ENCODE results near the gene NDUFA7.
A peak's percentile ranks its signal among the peaks of the same experiment; 100 is the strongest.
"Not testable (repeated sequence)": the region's sequence is repeated elsewhere in the genome, so short reads cannot be mapped to it uniquely, and the experiment has no call there.

The NDUFA7 gene

DNA sequence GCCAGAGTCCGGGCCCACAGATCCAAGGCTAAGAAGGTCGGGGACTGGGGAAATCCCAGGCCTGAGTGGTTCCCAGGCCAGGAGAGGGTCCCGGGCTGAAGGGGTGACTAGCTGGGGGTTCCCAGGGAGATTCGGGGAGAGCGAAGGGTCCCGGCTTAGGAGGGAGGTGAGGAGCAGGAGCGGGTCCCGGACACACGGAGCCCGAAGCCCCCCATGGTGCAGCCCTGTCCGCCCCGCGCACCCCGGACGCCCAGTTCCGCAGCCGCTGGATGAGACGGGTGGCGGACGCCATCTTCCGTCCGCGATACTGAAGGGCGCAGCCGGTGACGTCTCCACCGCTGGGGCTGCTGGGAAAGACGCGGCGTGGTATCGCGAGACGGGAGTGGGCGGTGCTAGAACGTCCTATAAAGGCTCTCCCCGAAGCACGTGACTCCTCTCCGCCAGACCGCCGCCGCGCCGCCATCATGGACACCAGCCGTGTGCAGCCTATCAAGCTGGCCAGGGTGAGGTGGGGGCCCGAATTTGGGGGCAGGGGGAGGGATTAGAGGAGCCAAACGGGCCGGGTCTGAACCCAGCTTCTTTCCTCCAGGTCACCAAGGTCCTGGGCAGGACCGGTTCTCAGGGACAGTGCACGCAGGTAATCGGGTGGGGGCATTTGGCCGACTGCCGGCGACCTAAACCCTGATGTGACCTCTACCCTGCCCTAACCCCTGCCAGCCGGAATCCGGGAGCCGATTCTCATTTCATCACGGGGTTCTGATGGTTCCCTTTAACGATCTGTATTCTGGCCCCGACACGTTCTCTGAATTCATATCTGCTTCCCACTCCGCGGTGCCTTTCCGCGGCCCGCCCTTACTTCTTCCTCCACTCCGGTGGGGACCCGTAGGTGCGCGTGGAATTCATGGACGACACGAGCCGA is at the start of gene NDUFA7, which contains the start of gene RPS28:
Gene NDUFA7 (minus strand): TSS at position 309 of the 919 bp plus-strand sequence. CDS start 17 bp downstream, at position 292.
Gene RPS28 (plus strand): TSS at position 430 of the 919 bp plus-strand sequence. CDS start 35 bp downstream, at position 465.
- peak; percentile 70 to 98 (median 92) for DNase-seq

DNA sequence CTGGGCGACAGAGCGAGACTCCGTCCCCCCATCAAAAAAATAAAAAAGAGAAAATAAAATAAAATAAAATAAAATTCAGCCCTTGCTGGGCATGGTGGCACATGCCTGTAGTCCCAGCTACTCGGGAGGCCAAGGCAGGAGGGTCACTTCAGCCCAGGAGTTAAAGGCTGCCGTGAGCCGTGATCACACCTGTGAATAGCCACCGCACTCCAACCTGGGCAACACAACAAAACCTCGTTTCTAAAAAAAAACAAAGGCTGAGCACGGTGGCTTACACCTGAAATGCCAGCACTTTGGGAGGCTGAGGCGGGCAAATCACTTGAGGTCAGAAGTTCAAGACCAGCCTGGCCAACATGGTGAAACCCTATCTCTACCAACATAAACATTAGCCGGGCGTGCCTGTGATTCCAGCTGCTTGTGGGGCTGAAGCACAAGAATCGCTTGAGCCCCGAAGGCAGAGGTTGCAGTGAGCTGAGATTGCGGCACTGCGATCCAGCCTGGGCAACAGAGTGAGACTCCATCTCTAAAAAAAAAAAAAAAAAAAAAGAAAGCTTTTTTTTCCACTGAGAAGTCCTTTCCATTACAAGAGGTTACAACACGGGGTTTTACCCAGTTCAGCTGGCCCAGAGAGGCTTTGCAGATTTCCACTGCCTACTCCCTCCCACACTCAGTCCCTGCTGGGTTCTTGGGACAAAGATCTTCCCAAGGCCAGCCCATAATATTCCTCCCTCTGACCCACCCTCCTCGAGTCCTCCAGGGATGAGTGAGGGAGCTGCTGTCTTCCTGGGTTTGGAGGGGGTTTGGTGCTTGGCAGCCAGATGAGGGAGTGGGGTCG is 49.2 kb upstream of the NDUFA7 start:
- DNase-seq, result no peak

DNA sequence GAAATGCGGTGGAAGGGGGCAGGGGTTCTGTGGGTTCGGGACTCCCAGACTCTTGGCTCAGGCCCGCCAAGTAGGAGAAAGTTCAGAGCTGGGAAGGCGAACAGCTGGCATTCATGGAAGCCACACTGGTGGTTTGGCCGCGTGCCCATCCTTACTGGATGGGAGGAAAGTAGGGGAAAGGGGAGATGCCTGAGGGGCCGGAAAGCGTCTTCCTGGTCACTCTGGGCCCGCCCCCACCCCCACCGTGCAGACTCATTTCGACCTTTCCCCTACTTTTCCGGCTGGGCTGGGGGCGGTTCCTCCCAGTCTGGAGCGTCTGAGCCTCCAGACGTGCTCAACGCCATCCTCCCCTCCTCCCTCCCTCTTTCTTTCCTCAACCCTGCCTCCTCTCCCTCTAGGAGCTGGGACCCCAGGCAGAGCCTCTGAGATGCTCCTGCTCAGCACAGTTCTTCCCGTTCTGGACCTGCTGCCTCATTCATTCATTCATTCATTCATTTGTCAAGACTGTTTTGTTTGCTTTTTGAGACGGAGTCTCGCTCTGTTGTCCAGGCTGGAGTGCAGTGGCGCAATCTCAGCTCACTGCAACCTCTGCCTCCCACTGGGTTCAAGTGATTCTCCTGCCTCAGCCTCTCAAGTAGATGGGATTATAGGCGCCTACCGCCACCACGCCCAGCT is 46.3 kb upstream of the NDUFA7 start:
- DNase-seq, result peak in 51 of 56 donors; percentile 14 to 90 (median 60)

DNA sequence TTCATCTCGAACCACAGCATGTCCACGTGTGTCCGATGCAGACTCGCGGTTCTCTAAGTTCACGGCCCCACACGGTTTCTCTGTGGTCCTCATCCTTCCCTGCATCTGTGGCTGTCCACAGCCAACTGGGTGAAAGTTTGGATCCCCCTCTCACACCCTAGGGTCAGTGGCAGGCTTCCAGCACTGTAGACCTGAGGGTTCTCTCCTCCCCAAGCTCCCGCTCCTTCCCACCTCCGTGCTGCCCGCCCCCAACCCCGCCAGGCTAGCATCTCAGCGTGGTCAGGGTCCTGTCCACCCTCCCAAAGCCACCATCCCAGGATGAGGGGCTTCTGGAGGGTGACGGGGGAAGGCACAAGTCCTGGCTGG is 45.8 kb upstream of the NDUFA7 start:
- DNase-seq, result peak in 13 of 56 donors; percentile 16 to 68 (median 48)

DNA sequence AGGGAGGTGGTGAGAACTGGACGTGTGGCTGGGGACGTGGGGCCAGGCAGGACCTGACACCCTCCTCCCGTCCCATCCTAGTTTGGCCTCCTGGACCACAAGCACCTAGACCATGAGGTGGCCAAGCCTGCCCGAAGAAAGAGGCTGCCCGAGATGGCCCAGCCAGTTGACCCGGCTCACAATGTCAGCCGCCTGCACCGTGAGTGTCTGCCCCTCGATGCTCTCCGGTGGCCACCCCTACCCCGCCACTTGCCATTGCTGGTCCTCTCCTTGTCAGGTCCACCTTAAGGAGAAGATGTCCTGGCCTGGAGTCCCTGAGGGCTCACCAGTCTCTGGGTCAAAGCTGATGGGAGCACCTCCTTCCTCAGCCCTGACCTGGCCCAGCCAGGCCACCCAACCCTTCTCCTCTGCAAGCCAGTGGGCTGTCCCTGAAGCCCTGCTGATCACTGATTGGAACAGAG is 45.0 kb upstream of the NDUFA7 start:
- DNase-seq, result no peak

DNA sequence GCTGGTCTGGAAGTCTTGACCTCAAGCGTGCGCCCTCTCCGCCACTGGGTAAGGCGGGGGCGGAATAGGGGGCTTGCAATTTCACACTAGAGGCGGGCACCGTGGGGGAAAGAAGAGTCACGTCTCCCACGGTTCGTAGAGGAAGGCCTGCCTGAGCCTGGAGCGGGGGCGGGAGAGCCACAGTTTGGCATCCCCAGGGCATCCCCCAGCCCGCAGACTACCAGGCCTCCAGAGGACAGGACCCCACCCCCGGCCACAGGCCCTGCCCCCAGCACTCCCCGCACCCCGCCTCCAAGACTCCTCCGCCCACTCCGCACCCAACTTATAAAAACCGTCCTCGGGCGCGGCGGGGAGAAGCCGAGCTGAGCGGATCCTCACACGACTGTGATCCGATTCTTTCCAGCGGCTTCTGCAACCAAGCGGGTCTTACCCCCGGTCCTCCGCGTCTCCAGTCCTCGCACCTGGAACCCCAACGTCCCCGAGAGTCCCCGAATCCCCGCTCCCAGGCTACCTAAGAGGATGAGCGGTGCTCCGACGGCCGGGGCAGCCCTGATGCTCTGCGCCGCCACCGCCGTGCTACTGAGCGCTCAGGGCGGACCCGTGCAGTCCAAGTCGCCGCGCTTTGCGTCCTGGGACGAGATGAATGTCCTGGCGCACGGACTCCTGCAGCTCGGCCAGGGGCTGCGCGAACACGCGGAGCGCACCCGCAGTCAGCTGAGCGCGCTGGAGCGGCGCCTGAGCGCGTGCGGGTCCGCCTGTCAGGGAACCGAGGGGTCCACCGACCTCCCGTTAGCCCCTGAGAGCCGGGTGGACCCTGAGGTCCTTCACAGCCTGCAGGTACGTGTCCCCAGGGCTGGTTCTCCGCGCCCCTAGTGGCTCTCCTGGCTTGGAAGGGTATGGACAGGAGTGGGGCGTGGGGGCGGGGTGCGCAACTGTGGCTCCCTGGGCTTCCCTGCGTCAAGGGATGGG is 42.9 kb upstream of the NDUFA7 start, which contains the start of gene ANGPTL4:
Gene ANGPTL4 (plus strand): TSS at position 353 of the 969 bp plus-strand sequence. CDS start 167 bp downstream, at position 520.
- peak in 43 of 56 donors; percentile 6 to 69 (median 35) for DNase-seq

DNA sequence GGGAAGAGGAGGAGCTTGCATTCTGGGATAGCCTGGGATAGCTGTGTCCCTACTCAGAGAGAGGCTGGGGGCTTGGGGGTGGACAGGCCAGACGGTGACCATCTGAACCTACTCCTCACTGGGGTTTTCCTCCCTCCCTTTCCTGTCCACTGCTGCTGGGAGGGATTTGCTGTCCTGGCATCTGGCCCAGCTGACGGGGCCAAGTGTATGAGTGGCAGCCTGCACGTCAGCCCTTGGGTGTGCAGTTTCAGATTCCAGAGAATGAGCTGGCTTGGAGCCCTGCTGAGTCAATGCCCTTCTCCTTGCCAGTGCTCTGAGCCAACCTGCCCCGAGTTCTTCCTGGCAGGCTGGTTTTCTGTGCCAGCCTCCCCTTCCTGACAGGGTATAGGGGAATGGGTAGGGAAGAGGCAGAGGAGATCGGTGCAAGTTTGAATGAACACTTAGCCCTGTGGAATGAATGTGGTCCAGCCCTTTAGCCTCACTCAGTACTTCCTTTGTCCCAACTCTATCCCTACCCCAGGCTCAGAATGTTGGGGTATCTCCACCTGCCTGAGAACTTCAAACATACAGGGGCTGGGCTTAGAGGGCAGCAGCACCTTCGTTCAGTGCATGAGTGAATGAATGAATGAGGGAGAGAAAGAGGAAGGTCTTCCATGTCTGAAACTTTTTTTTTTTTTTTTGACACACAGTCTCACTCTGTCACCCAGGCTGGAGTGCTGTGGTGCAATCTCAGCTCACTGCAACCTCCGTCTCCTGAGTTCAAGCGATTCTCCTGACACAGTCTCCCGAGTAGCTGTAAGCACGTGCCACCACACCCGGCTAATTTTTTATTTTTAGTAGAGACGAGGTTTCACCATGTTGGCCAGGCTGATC is 41.0 kb upstream of the NDUFA7 start:
- peak in 52 of 56 donors; percentile 2 to 95 (median 58) for DNase-seq

DNA sequence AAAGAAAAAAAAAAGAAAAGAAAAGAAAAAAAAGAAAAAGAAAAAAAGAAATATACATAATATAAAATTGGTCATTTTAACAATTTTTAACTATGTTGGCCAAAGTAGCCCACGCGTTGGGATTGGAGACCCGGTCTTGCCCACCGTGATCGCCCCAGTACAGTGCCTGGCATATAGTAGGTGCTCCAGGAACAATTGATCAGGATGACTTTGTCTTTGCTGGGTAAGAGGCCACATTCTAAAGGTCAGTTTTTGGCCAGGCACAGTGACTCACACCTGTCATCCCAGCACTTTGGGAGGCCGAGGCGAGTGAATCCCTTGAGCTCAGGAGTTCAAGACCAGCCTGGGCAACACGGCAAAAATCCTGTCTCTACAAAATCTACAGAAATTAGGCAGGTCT is 39.0 kb upstream of the NDUFA7 start:
- DNase-seq, result no peak

DNA sequence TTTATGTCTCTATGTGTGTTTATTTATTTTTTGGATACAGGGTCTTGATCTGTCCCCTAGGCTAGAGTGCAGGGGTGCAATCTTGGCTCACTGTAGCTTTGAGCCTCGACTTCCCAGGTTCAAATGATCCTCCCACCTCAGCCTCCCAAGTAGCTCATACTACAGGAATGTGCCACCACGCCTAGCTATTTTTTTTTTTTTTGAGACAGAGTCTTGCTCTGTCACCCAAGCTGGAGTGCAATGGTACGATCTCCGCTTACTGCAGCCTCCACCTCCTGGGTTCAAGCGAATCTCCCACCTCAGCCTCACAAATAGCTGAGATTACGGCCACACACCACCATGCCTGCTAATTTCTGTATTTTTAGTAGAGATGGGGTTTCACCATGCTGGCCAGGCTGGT is 37.8 kb upstream of the NDUFA7 start:
- no peak for DNase-seq

DNA sequence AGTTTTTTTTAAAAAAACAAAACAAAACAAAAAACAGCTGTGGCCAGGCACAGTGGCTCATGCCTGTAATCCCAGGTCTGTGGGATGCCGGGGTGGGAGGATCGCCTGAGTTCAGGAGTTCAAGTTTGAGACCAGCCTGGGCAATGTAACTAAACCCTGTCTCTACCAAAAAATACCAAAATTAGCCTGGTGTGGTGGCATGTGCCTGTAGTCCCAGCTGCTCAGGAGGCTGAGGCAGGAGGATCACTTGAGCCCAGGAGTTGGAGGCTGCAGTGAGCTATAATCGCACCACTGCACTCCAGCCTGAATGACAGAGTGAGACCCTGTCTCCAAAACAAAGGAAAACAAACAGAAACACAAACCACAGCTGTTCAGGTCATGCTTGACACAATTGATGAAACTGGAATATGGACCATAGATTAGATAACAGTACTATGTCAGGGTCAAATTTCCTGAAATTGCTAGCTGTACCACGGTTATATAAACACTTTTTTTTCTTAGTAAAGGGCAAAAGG is 35.9 kb upstream of the NDUFA7 start:
- no peak for DNase-seq

DNA sequence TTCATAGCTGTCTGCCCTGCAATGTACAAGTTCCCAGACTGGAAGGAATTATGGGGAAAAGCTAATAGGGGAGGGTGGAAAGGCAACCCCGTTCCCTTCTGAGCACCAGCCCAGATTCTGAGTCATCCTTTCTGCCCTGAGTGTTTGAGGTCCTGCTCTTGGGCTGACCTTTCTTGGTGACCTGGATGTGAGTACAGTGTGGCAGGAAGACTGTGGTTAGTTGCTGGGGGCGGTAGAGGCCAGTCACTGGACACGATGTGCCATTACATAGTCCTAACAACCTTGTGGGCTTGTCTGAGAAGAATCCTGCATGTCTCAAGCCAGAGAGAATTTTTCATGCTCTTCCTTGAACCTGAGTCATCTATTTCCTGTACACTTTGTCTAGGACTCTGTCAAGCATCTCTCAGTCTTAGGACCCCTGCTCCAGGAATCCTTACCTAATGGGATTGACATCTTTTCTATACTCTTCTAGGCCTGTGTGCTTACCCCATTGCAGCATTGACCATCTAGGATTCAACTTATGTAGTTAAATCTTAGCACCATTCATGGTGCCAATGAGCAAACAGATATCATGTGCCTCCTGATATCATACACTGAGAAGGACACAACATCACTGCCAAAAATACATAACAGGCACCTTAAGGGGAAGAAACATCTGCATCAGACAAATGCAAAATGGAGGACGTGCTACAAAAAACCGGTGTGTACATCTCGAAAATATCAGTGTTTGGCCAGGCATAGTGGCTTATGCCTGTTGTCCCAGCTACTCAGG is 34.6 kb upstream of the NDUFA7 start:
- no peak for DNase-seq

DNA sequence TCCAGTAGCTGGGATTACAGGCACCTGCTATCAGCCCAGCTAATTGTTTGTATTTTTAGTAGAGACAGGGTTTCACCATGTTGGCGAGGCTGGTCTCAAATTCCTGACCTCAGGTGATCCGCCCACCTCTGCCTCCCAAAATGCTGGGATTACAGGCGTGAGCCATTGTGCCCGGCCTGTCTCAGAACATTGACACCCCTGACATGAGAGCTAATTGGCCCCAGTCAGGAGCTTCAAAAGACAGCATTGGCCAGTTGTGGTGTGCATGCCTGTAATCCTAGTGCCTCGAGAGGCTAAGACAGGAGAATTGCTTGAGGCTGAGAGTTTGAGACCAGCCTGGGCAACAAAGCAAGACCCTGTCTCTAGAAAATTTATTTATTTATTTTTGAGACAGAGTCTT is 31.7 kb upstream of the NDUFA7 start:
- DNase-seq, result not testable (repeated sequence)

DNA sequence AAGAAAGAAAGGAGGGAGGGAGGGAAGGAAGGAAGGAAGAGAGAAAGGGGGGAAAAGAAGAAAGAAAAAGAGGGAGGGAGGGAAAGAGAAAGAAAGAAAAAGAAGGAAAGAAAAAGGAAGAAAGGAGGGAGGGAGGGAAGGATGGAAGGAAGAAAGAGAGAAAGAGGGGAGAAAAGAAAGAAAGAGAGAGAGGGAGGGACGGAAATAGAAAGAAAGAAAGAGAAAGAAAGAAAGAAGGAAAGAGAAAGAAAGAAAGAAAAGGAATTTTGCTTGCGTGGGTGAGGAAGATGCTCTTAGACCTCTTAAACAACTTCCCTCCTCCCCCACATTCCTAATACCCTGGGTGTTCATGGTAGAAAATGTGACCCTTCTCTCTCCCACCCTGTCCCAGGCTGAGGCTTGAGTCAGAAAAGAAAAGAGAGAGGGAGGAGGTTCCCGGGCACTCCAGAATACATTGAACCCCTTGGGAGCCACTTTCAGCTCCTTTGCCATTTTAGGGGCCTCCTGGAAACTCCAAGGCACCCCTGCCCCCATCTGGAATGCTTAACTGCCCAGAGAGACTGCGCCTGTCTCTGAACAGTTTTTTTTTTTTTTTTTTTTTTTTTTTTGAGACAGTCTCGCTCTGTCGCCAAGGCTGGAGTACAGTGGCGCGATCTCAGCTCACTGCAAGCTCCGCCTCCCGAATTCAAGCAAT is 31.1 kb upstream of the NDUFA7 start:
- DNase-seq, result no peak

DNA sequence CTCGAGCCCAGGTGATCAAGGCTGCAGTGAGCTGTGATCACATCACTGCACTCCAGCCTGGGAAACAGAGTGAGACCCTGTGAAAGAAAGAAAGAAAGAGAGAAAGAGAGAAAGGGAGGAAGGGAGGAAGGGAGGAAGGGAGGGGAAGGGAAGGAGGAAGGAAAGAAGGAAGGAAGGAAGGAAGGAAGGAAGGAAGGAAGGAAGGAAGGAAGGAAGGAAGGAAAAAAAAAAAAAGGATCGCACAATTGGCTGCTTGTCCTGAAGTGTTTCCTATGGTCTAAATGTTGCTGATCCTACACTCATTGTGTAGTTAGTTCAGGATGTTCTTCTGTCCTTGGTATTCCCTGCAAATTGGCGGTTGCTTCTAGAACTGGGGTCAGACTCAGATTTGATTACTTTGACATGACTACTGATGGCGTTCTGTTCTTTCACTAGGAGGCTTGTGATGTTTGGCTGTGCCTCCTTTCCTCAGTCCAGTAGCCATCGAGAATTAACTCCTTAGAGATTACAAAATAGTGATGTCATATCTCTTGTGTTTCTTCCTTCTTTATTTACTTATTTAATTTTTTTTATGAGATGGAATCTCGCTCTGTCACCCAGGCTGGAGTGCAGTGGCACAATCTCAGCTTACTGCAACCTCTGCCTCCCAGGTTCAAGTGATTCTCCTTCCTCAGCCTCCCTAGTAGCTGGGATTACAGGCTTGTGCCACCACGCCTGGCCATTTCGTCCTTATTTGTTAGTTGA is 28.6 kb upstream of the NDUFA7 start:
- not testable (repeated sequence) for DNase-seq

DNA sequence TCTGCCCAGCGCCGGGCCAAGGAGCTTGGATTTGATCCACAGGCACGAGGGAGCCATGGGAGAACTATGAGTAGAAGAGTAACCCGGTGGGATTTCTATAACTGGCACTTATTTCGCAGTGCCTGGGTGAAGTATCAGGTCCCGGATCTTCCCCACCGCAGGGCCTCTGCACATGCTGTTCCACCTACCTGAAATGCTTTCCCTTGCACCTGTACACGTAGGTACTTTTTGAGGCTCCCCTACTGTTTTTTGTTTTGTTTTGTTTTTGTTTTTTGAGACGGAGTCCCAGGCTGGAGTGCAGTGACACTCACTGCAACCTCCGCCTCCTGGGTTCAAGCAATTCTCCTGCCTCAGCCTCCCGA is 22.3 kb upstream of the NDUFA7 start:
- DNase-seq, result no peak

DNA sequence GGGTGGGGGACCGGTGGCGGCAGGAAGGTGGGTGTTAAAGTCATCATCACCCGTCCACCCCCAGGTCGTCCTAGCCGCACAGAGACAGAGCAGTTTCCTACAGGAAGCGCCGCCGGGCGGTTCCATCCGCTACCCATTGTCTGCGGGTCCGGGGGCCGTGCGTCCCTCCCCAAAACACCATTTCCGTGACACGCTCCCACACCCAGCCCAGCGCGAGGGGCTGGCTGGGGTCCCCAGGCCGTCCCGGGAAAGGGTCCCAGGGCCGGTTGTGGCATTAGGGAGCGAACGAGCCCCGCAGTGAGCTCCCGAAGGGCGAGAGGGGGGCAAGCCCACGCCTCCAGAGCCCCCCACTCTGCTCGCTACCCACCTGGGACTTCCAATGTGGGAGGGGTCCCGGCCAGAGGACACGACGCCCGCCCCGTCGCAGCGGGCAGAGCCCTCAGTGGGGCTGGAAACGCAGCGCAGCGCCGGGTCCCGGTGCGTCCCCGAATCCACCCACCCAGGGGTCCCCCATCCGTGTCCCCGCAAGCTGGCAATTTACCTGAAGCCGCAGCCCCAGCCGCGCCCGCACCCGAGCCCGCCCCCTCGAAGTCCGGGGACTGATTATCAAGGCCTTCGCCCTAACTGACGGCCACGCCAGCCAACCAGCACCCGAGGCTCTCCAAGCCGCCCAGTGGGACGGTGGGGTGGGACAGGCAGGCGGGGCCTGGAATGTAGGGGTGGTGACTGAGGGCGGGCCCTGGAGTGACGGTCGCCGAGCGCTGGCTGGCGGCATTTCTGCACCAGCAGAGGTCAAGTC is 21.7 kb upstream of the NDUFA7 start, which contains the start of gene KANK3:
Gene KANK3 (minus strand): TSS at position 579 of the 799 bp plus-strand sequence. CDS start 5,434 bp downstream, outside the sequence.
- peak in 54 of 56 donors; percentile 4 to 91 (median 74) for DNase-seq

Data from nucleus accumbens (tissue), 56 donors.